T-helper 1 cell treated with Interleukin-12 subunit alpha and Interleukin-12 subunit beta and Interleukin-4 antibody, amounts not matched to agents 30 μg/mL and 1 μg/mL, for 36 hours (primary cell): Measurements from ENCODE around the gene RYR2.
"Not testable (repeated sequence)": the region's sequence is repeated elsewhere in the genome, so short reads cannot be mapped to it uniquely, and the experiment has no call there.

Source experiments
- H3K27ac Mint-ChIP-seq: one replicate; pipeline ENCODE4 v1.8.0; 2021; ENCODE audit warnings: mild to moderate bottlenecking, mixed read lengths
- H3K27me3 Mint-ChIP-seq: one replicate; pipeline ENCODE4 v1.8.0; 2021; ENCODE audit warnings: low read depth, mixed read lengths
- H3K36me3 Mint-ChIP-seq: one replicate; pipeline ENCODE4 v1.8.0; 2021; ENCODE audit warnings: low read depth, mixed read lengths
- H3K4me1 Mint-ChIP-seq: one replicate; pipeline ENCODE4 v1.8.0; 2021; ENCODE audit warnings: low read depth, mixed read lengths
- H3K4me3 Mint-ChIP-seq: one replicate; pipeline ENCODE4 v1.8.0; 2021; ENCODE audit warnings: mild to moderate bottlenecking, moderate library complexity, mixed read lengths
- H3K9me3 Mint-ChIP-seq: one replicate; pipeline ENCODE4 v1.8.0; 2021; ENCODE audit warnings: mixed read lengths

Gene RYR2

DNA sequence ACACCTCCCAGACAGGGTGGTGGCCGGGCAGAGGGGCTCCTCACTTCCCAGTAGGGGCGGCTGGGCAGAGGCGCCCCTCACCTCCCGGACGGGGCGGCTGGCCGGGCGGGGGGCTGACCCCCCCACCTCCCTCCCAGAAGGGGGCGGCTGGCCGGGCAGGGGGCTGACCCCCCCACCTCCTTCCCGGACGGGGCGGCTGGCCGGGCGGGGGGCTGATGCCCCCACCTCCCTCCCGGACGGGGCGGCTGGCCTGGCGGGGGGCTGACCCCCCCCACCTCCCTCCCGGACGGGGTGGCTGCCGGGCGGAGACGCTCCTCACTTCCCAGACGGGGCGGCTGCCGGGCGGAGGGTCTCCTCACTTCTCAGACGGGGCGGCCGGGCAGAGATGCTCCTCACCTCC lies 85.3 kb downstream of the RYR2 start:
- not testable (repeated sequence) for H3K9me3 Mint-ChIP-seq, H3K27me3 Mint-ChIP-seq, H3K27ac Mint-ChIP-seq, H3K4me3 Mint-ChIP-seq, H3K36me3 Mint-ChIP-seq, H3K4me1 Mint-ChIP-seq

DNA sequence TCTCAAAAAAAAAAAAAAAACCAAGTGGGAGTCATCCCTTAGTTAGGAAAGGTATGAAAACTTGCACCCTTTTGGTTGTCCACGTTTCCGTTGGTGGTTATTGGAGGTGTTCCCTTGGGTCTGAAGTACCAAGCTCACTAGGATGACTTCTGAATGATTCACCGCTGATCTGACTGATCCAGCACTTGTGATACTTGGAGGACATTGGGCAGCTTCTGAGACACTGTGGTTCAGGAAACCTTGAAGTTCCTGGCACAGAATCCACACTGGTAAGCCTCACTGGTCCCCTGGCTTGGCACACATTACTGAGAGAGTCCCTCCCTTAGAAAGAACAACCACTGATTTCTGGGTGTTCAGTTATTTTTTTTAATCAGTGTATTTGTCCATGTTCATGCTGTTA lies 91.9 kb downstream of the RYR2 start:
- H3K36me3 Mint-ChIP-seq = no peaks in the 10 kb centered on the region
- H3K27me3 Mint-ChIP-seq = no peaks in the 10 kb centered on the region
- H3K4me1 Mint-ChIP-seq = no peaks in the 10 kb centered on the region
- H3K27ac Mint-ChIP-seq = no peak overlapping the region
- H3K4me3 Mint-ChIP-seq = no peak overlapping the region
- peaks cover 18% of the 10 kb centered on the region for H3K9me3 Mint-ChIP-seq

DNA sequence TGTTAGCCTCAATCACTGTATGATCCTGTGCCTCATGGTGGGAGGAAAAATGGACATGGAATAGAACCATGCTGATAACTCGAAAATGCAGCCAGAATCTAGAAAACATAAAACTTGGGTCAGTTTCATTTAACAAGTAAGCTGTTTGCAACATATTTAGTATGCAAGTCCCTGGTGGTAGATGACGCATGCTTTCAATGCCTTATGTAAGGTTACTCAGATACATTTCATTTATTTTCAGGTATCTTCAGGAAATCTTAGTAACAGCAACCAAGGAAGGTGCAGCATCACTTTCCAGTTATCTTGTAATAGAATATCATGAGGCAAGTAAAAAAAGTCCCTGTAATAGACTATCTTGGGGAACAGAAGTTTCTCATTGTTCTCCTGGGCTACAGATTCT lies 92.9 kb downstream of the RYR2 start:
- peaks cover 15% of the 10 kb centered on the region for H3K9me3 Mint-ChIP-seq
- H3K4me3 Mint-ChIP-seq = no peak overlapping the region
- H3K4me1 Mint-ChIP-seq = no peaks in the 10 kb centered on the region
- H3K27me3 Mint-ChIP-seq = no peaks in the 10 kb centered on the region
- H3K36me3 Mint-ChIP-seq = no peaks in the 10 kb centered on the region
- no peak overlapping the region for H3K27ac Mint-ChIP-seq

DNA sequence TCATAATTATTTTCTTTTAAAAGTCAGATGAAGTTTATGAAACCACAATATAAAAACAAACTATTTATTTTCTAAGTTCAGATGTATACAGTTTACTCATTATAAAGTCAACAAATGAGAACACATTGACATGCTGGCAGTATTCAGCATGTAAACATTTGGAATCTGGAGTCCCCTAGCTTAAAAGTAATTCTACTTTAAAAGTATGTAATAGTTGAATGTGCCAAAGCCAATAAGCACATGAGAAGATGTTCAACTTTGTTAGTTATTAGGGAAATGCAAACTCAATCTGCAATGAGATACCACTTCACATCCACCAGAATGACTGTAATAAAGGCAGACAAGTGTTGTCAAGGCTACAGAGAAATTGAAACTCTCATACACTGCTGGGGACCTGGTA lies 96.6 kb downstream of the RYR2 start:
- Mint-ChIP-seq H3K27ac (no peak overlapping the region), H3K4me3 (no peak overlapping the region), H3K36me3 (no peaks in the 10 kb centered on the region), H3K4me1 (no peaks in the 10 kb centered on the region), H3K9me3 (no peaks in the 10 kb centered on the region), H3K27me3 (no peaks in the 10 kb centered on the region)

DNA sequence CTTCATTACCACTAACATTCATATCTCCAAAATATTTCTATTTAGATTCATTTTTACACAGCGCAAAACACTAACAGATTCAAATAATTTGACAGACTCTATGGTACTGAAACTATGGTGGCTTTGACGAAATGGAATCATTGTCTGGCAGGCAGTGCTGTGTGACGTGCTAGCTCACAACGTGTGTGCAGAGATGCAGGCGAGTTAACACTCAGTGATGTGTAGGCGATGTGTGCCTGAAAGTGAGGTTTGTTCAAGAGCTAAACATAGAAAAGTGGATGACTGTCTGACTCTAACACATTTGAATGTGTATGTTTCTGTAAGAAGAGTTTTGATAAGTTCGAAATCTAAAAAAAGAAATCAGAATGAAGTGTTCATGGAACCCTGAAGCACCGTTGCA lies 97.7 kb downstream of the RYR2 start:
- Mint-ChIP-seq H3K27me3 (no peaks in the 10 kb centered on the region), H3K27ac (no peak overlapping the region), H3K36me3 (no peaks in the 10 kb centered on the region), H3K4me1 (no peaks in the 10 kb centered on the region), H3K4me3 (no peak overlapping the region), H3K9me3 (no peaks in the 10 kb centered on the region)

DNA sequence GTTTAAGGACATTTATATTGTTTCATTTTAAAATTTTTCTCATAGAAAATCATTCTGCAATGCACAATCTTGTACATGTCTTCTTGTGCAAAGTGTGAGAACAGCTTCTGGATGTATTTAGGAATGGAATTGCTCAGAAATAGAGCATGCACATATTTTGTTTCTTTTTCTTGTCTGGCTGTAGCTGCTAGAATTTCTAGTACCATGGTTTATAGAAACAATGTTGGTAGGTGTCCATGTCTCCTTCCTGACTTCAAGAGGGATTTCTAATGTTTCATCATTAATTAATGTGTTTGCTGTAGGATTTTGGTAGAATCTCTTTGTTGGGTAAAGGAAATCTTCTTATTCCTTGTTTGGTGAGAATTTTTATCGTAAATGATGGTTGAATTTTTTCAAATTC lies 99.0 kb downstream of the RYR2 start:
- Mint-ChIP-seq H3K4me1 (no peaks in the 10 kb centered on the region), H3K27me3 (no peaks in the 10 kb centered on the region), H3K36me3 (no peaks in the 10 kb centered on the region), H3K9me3 (no peaks in the 10 kb centered on the region), H3K4me3 (no peak overlapping the region), H3K27ac (no peak overlapping the region)

DNA sequence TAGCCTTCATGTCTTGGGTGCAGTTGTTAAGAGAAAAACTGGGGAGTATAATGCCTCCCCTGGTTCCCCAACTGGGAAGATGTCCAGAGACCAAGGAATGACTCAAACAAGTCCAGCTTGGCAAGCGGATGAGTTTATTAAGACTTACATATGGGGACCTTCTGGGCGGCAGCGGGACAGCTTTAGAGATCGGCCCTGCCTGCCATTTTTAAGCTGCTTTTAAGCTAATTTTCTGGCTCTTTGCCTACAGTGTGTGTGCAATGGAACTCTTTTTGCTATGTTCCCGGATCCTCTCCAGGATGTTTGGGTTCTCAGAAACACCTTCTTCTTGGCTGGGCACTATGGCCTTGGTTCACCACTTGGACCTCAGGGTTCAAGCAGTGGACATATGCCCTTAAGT lies 99.5 kb downstream of the RYR2 start:
- H3K9me3 Mint-ChIP-seq = no peaks in the 10 kb centered on the region
- no peak overlapping the region for H3K4me3 Mint-ChIP-seq
- H3K27ac Mint-ChIP-seq = no peak overlapping the region
- H3K4me1 Mint-ChIP-seq = no peaks in the 10 kb centered on the region
- H3K27me3 Mint-ChIP-seq = no peaks in the 10 kb centered on the region
- no peaks in the 10 kb centered on the region for H3K36me3 Mint-ChIP-seq

DNA sequence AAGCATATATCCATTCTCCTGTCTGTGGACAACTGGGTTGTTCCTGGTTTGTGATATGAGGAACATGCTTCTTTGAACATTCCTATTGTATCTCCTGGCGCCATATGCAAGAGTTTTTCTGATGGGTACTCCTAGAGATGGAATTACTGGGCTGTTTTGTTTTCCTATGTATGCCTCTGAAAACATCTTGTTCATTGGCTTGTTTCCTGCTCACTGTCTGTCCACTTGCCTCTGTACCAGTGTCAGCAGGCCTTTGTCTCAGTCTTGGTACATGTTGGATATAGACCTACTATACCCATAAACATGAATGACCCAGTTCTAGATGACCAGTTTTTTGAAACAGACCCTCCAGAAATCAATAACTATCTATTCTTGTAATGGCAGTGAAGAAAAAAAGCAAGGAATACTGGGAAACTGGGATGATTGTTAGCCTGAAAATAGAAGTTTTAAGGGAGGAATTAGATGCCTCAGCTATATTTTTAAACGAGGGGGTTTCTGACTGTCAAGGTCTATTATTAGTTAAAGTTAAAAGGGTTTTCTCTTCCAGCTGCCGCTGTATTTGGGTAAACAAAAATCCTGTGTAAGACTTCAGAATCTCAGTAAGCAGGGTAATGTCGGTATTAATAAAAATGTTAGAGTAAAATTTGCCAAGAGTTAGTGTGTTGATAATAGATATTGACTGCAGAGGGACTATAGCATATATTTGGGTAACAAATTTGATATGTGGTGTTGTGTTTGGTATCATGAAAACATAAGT lies 103.6 kb downstream of the RYR2 start:
- no peaks in the 10 kb centered on the region for H3K9me3 Mint-ChIP-seq
- no peak overlapping the region for H3K4me3 Mint-ChIP-seq
- no peak overlapping the region for H3K27ac Mint-ChIP-seq
- no peaks in the 10 kb centered on the region for H3K36me3 Mint-ChIP-seq
- no peaks in the 10 kb centered on the region for H3K27me3 Mint-ChIP-seq
- H3K4me1 Mint-ChIP-seq = no peaks in the 10 kb centered on the region

DNA sequence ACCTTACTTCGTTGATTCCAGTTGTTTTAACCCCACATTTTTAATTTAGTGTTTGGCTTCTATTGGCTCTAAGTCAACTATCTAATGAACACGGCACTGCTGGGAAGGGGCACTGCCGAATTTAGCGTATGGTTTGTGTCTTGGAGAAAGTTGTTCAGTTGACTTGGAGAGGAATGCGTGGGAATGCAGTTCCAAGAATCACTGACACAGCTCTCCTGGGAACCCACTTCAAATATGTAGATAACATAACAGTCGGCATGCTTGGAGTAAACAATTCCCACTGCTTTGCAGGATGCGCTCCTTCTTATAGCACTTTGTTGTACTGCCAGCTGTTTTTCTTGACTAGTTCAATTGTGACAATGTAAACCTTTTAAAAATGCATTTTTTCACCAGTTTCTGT lies 104.3 kb downstream of the RYR2 start:
- H3K27ac Mint-ChIP-seq = no peak overlapping the region
- H3K9me3 Mint-ChIP-seq = no peaks in the 10 kb centered on the region
- no peak overlapping the region for H3K4me3 Mint-ChIP-seq
- H3K36me3 Mint-ChIP-seq = no peaks in the 10 kb centered on the region
- no peaks in the 10 kb centered on the region for H3K27me3 Mint-ChIP-seq
- H3K4me1 Mint-ChIP-seq = no peaks in the 10 kb centered on the region

DNA sequence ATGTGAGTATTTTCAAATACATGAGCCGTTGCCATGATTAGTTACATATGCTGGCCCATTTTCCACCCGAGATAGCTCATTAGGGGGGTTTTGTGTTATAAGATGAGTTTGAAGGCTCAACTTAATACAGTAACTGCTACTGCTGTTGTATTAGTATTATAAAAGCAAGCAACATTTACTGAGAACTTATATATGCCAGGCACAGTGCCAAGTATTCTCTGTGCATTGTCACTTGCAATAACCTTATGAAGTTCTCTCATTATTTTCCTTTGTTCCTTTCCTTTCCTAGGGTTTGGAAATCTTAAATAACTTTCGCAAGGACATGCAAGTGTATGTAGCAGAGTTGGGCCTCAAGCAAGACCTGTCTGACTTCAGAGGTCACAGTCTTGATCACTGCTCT lies 107.9 kb downstream of the RYR2 start:
- Mint-ChIP-seq H3K4me3 (no peak overlapping the region), H3K27ac (no peak overlapping the region), H3K27me3 (no peaks in the 10 kb centered on the region), H3K4me1 (no peaks in the 10 kb centered on the region), H3K9me3 (no peaks in the 10 kb centered on the region), H3K36me3 (no peaks in the 10 kb centered on the region)

DNA sequence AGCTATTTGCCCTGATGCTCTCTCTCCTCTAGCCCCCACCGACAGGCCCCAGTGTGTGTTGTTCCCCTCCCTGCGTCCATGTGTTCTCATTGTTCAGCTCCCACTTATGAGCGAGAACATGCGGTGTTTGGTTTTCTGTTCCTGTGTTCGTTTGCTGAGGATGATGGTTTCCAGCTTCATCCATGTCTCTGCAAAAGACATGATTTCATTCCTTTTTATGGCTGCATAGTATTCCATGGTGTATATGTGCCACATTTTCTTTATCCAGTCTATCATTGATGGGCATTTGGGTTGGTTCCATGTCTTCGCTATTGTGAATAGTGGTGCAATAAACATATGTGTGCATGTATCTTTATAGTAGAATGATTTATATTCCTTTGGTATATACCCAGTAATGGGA lies 110.0 kb downstream of the RYR2 start:
- H3K9me3 Mint-ChIP-seq, H3K36me3 Mint-ChIP-seq, H3K4me3 Mint-ChIP-seq, H3K27me3 Mint-ChIP-seq, H3K4me1 Mint-ChIP-seq, H3K27ac Mint-ChIP-seq: not testable (repeated sequence)

DNA sequence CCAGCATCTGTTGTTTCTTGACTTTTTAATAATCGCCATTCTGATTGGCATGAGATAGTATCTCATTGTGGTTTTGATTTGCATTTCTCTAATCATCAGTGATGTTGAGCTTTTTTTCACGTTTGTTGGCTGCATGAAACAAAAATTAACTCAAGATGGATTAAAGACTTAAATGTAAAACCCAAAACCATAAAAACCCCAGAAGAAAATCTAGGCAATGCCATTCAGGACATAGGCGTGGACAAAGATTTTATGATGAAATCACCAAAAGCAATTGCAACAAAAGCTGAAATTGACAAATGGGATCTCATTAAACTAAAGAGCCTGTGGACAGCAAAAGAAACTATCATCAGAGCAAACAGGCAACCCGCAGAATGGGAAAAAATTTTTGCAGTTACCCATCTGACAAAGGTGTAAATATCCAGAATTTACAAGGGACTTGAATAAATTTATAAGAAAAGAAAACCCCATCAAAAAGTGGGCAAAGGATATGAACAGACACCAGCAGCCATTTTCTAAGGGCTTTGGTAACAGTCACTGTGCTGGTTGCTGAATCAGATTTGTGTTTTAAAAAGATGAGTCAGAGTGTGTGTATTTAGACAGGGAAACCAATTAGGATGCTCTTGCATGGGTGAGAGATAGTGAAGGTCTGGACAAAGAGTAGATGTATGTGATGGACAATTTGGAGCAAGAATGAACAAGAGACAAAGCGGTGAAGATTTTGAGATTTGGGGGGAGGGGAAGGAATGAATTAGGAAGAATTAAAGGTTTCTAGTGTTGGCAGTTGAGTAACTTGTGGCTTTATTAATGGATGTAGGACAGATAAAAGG lies 110.7 kb downstream of the RYR2 start:
- H3K36me3 Mint-ChIP-seq = no peaks in the 10 kb centered on the region
- no peak overlapping the region for H3K4me3 Mint-ChIP-seq
- H3K9me3 Mint-ChIP-seq = no peaks in the 10 kb centered on the region
- no peaks in the 10 kb centered on the region for H3K27me3 Mint-ChIP-seq
- no peaks in the 10 kb centered on the region for H3K4me1 Mint-ChIP-seq
- H3K27ac Mint-ChIP-seq = no peak overlapping the region

DNA sequence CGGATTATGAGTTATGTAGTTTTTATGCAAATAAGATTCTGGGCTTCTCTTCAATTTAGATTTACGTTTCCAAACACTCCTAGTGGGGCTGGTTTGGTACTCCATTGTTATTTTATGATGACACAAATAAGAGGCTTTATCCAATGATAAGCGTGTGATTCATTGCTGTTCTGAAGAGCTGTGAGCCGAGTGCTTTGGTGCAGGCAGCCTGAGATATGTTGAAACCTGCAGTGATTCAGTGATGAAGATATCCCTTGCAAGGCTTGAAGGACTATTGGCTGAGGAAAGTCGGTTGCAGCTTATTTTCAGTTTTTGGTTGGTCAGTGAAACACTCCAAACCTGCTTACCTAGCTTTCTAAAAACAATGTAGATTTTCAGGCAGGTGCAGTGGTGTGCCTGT lies 112.2 kb downstream of the RYR2 start:
- no peaks in the 10 kb centered on the region for H3K27me3 Mint-ChIP-seq
- no peaks in the 10 kb centered on the region for H3K4me1 Mint-ChIP-seq
- H3K36me3 Mint-ChIP-seq = no peaks in the 10 kb centered on the region
- H3K9me3 Mint-ChIP-seq = no peaks in the 10 kb centered on the region
- H3K27ac Mint-ChIP-seq = no peak overlapping the region
- no peak overlapping the region for H3K4me3 Mint-ChIP-seq

DNA sequence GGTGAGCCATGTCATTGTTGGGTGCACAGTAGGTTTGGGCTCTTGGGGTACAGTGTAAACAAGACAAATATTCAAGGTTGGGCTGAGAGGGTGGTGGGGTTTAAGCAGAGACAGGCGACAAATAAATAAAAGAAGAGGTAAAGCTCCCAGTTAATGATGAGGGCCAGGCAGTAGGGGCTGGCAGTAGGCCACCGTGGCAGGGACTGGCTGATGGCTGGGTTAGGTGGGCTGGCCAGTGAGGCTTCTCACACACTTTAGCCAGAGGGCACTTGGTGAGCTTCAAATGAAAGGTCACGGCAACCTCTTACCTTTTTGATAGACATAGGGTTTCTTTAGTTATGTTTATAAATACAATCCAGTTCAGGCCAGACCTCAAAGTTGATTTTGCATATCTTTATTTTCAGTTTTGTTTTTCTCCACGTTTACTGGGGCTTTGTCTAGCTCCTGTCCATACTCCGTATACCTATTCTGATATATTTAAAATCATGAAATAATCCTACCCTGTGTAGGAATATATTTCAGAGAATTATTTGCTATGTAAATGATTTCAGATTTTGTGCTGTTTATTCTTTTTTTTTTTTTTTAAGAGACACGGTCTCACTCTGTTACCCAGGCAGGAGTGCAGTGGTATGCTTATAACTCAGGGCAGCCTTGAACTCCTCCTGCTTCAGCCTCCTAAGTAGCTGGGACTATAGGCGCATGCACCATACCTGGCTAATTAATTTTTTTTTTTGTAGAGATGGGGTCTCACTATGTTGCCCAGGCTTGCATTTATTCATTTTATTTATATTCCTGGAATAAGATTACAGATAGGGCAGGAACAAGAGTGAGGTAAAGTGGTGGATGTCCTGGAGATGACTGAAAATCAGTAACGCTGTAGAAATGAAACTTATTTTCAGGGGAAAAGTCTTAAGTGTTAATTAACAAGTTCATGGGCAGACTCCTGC lies 122.7 kb downstream of the RYR2 start:
- H3K4me3 Mint-ChIP-seq = no peak overlapping the region
- no peaks in the 10 kb centered on the region for H3K27me3 Mint-ChIP-seq
- H3K36me3 Mint-ChIP-seq = no peaks in the 10 kb centered on the region
- no peaks in the 10 kb centered on the region for H3K4me1 Mint-ChIP-seq
- H3K9me3 Mint-ChIP-seq = no peaks in the 10 kb centered on the region
- H3K27ac Mint-ChIP-seq = no peak overlapping the region
